OCI-LY7 (cell line): Measurements from ENCODE around the gene F8. TPM values are rescaled to one million over a fixed set of nuclear protein-coding genes. Genes with fewer than 3 reads are reported as not detected.

Experiments used
- BruUV-seq: library from RNA; stranded (reverse); fragments of 400-500 nt; replicated peaks from 2 replicates; lab custom pipeline; 2021; lab: Mats Ljungman, UMichigan
- CTCF ChIA-PET: fragments of 300-600 bp; sonication (Branson Sonifier 250); formaldehyde crosslinking; loops from one replicate; lab custom pipeline; 2022; ENCODE audit warnings: antibody characterized with exemption; ENCODE audit not compliant: unreplicated experiment; lab: Charles Lee
- POLR2A ChIA-PET: fragments of 300-600 bp; sonication (Branson Sonifier 250); formaldehyde crosslinking; loops from one replicate; lab custom pipeline; 2022; ENCODE audit warnings: antibody characterized with exemption; lab: Charles Lee
- DNase-seq: peaks from one replicate; pipeline ENCODE4 v3.0.0-alpha.2; 2015; ENCODE audit warnings: low spot score
- H2AFZ ChIP-seq: fragments of 200-600 bp; sonication (generic), shearing (Covaris generic); 2 replicates; pipeline ENCODE4 v1.6.1; 2014; ENCODE audit warnings: mild to moderate bottlenecking, antibody characterized with exemption, low read length, moderate library complexity
- H3K27ac ChIP-seq: fragments of 200-600 bp; sonication (generic); 2 replicates; pipeline ENCODE4 v1.5.1; 2014; ENCODE audit warnings: mixed run types, low read depth, mild to moderate bottlenecking, moderate library complexity, low read length, inconsistent platforms; ENCODE audit not compliant: poor library complexity, severe bottlenecking
- H3K36me3 ChIP-seq: fragments of 200-600 bp; sonication (generic); 2 replicates; pipeline ENCODE4 v1.6.1; 2014; ENCODE audit warnings: mild to moderate bottlenecking, antibody characterized with exemption, low read length, moderate library complexity, mixed read lengths; ENCODE audit not compliant: insufficient read depth
- H3K4me1 ChIP-seq: fragments of 200-600 bp; sonication (generic); 2 replicates; pipeline ENCODE4 v1.5.1; 2014; ENCODE audit warnings: mild to moderate bottlenecking, low read length; ENCODE audit not compliant: insufficient read depth, poor library complexity, severe bottlenecking
- H3K4me2 ChIP-seq: fragments of 200-600 bp; sonication (generic); 2 replicates; pipeline ENCODE4 v1.6.1; 2014; ENCODE audit warnings: mild to moderate bottlenecking, low read length
- H3K4me3 ChIP-seq: fragments of 200-600 bp; sonication (generic); 2 replicates; pipeline ENCODE4 v1.5.1; 2014; ENCODE audit warnings: mild to moderate bottlenecking, low read depth, low read length; ENCODE audit not compliant: poor library complexity, severe bottlenecking
- H3K79me2 ChIP-seq: fragments of 200-600 bp; sonication (generic); 2 replicates; pipeline ENCODE4 v1.6.1; 2016; ENCODE audit warnings: low read depth, mild to moderate bottlenecking, low read length, moderate library complexity, mixed read lengths; ENCODE audit not compliant: insufficient read depth
- H3K9me2 ChIP-seq: fragments of 200-600 bp; sonication (generic); 2 replicates; pipeline ENCODE4 v1.6.1; 2016; ENCODE audit warnings: mild to moderate bottlenecking, low read length, mixed read lengths; ENCODE audit not compliant: insufficient read depth
- H3K9me3 ChIP-seq: fragments of 200-600 bp; sonication (generic); 2 replicates; pipeline ENCODE4 v1.6.1; 2014; ENCODE audit warnings: mild to moderate bottlenecking, mixed run types, low read length, mixed read lengths
- H4K20me1 ChIP-seq: fragments of 200-600 bp; sonication (generic); 2 replicates; pipeline ENCODE4 v1.6.1; 2014; ENCODE audit warnings: mild to moderate bottlenecking, antibody characterized with exemption, low read length, moderate library complexity, mixed read lengths; ENCODE audit not compliant: insufficient read depth
- CTCF ChIP-seq: fragments of 200-600 bp; sonication (generic); conservative IDR thresholded peaks from 2 replicates; pipeline ENCODE4 v1.5.1; 2014; ENCODE audit warnings: mild to moderate bottlenecking, antibody characterized with exemption, low read length, moderate library complexity, mixed read lengths
- EZH2phosphoT487 ChIP-seq: fragments of 200-600 bp; sonication (generic); IDR thresholded peaks from 2 replicates; pipeline ENCODE4 v1.6.1; 2018; ENCODE audit warnings: low read depth, borderline replicate concordance, mild to moderate bottlenecking, mixed run types, antibody characterized with exemption, low read length, moderate library complexity, mixed read lengths
- intact Hi-C: fragments of 100-400 bp; cut with micrococcal nuclease; formaldehyde crosslinking; loops from one replicate; pipeline ENCODE4 v1.10.0; 2022; ENCODE audit not compliant: unreplicated experiment
- total RNA-seq, 2 experiments: library from RNA; depleted of rRNA in 1 of 2; stranded (reverse); fragments of >200 nt in 1 of 2; shearing (Covaris generic) in 1 of 2; gene quantifications; 2 replicates each; pipeline ENCODE4 v1.2.3, GENCODE V29; 2014 to 2022

The F8 gene
- total RNA-seq, 2 experiments from 2014 or later: 0.47 to 1.7 TPM

GRCh38 chrX:154802947-154803346, 219.6 kb downstream of the F8 start:
- Histone ChIP-seq H3K4me3 (no peak overlapping the region), H2AFZ (no peak overlapping the region), H3K9me3 (no peaks in the 10 kb centered on the region), H3K9me2 (no peaks in the 10 kb centered on the region), H3K27ac (no peak overlapping the region), H3K79me2 (no peaks in the 10 kb centered on the region), H3K4me2 (no peak overlapping the region), H4K20me1 (no peaks in the 10 kb centered on the region), H3K4me1 (peaks cover 12% of the 10 kb centered on the region), H3K36me3 (no peaks in the 10 kb centered on the region)
- ChIA-PET CTCF (no interaction called here), POLR2A (no interaction called here)
- no peak for DNase-seq
- intact Hi-C loops: no loop called here
- TF ChIP-seq CTCF: no peak
- no peak for TF ChIP-seq EZH2phosphoT487
- BruUV-seq: no TSS peak

GRCh38 chrX:154800478-154801210, 221.9 kb downstream of the F8 start:
- Histone ChIP-seq H4K20me1 (no peaks in the 10 kb centered on the region), H3K4me2 (no peak overlapping the region), H3K9me3 (no peaks in the 10 kb centered on the region), H3K27ac (no peak overlapping the region), H2AFZ (no peak overlapping the region), H3K9me2 (no peaks in the 10 kb centered on the region), H3K4me3 (no peak overlapping the region), H3K36me3 (no peaks in the 10 kb centered on the region), H3K4me1 (peaks cover 12% of the 10 kb centered on the region), H3K79me2 (no peaks in the 10 kb centered on the region)
- ChIA-PET CTCF (no interaction called here), POLR2A (no interaction called here)
- no peak for DNase-seq
- no peak for TF ChIP-seq CTCF
- no peak for TF ChIP-seq EZH2phosphoT487
- BruUV-seq: no TSS peak
- intact Hi-C loops: no loop called here
